Left colon (tissue), 2 donors: Measurements from ENCODE around the gene CD160. TPM values are rescaled to one million over a fixed set of nuclear protein-coding genes. Genes with fewer than 3 reads are reported as not detected.
"Not testable (repeated sequence)": the region's sequence is repeated elsewhere in the genome, so short reads cannot be mapped to it uniquely, and the experiment has no call there.

Experiments
- ATAC-seq: fragments of 200-7000 bp; cut with Tn5 transposase; one replicate; pipeline ENCODE4 v1.9.1; 2020; ENCODE audit warnings: mild to moderate bottlenecking, moderate library complexity
- DNase-seq, 2 donors: peaks; one replicate each; pipeline ENCODE4 v3.0.0-alpha.2; 2020
- intact Hi-C, 2 donors: fragments of 100-400 bp; cut with DNase I in 1 of 2; cut with micrococcal nuclease in 1 of 2; formaldehyde crosslinking; loops; one replicate each; pipeline versions ENCODE4 v1.11.2 to v1.14.0; 2022; cut with DNase I, micrococcal nuclease
- total RNA-seq, 2 donors: library from RNA; stranded (reverse); fragmentation: NEBNext Ultra II Directional; extraction: Animal tissue kit (Norgen Biotek cat#: 25700); gene quantifications; one replicate each; pipeline ENCODE4 v1.2.1, GENCODE V29; 2021
- donor health status: DM: no; HTN: no; CAD: no.
- donor health status: DM: yes; HTN: yes; CAD: no.

The CD160 gene
- total RNA-seq, 2 donors from 2014 or later, result 0.73 to 0.92 TPM

- DNase-seq (peak; percentile 20 to 33), ATAC-seq (peak; percentile 74)
Observed at GRCh38 chr1:145707183-145707867, 12.0 kb upstream of the CD160 start, which contains the start of gene PDZK1. Gene PDZK1, minus strand, starts transcription at chr1:145707368. Its CDS starts 19,347 bp downstream, at chr1:145688021.

GRCh38 chr1:145708063-145708462, 11.2 kb upstream of the CD160 start:
- ATAC-seq, result no peak
- intact Hi-C loops, result no loop called here
- no peak for DNase-seq

More at GRCh38 chr1:145707183-145707867, 12.0 kb upstream of the CD160 start, which contains the start of gene PDZK1:
- intact Hi-C loops, result no loop called here

- DNase-seq, result no peak
- ATAC-seq, result no peak
- intact Hi-C loops, result no loop called here
Observed at GRCh38 chr1:145710291-145711027, 8.8 kb upstream of the CD160 start.

GRCh38 chr1:145711213-145711651, 8.1 kb upstream of the CD160 start:
- intact Hi-C loops, result no loop called here
- peak; percentile 88 for ATAC-seq
- peak; percentile 35 to 67 for DNase-seq

GRCh38 chr1:145714524-145715111, 4.7 kb upstream of the CD160 start:
- ATAC-seq, result peak; percentile 52
- DNase-seq, result no peak
- intact Hi-C loops, result no loop called here

GRCh38 chr1:145716641-145717345, 2.5 kb upstream of the CD160 start:
- DNase-seq (no peak), ATAC-seq (no peak)
- intact Hi-C loops, result no loop called here

- ATAC-seq (peak; percentile 60), DNase-seq (peak in 1 of 2 donors; percentile 20)
- intact Hi-C loops, result no loop called here
Observed at GRCh38 chr1:145717833-145718232, 1.5 kb upstream of the CD160 start.

- intact Hi-C loops, ATAC-seq, DNase-seq: not testable (repeated sequence)
Observed at GRCh38 chr1:145718465-145718864, 834 bp upstream of the CD160 start.

GRCh38 chr1:145720556-145720877, 1.2 kb downstream of the CD160 start:
- ATAC-seq, result no peak
- no peak for DNase-seq
- intact Hi-C loops, result no loop called here

- ATAC-seq (peak; percentile 88), DNase-seq (peak; percentile 33 to 70)
- intact Hi-C loops, result no loop called here
Observed at GRCh38 chr1:145720878-145721671, 1.8 kb downstream of the CD160 start.

- intact Hi-C loops, ATAC-seq, DNase-seq: not testable (repeated sequence)
Observed at GRCh38 chr1:145726193-145726592, 6.9 kb downstream of the CD160 start.

GRCh38 chr1:145729196-145729595, 9.9 kb downstream of the CD160 start:
- intact Hi-C loops, result no loop called here
- no peak for ATAC-seq

GRCh38 chr1:145729666-145730436, 10.6 kb downstream of the CD160 start:
- intact Hi-C loops, result no loop called here
- peak; percentile 47 for ATAC-seq
- DNase-seq, result no peak

More at GRCh38 chr1:145729196-145729595, 9.9 kb downstream of the CD160 start:
- no peak for DNase-seq

GRCh38 chr1:145730467-145730866, 11.2 kb downstream of the CD160 start:
- intact Hi-C loops, result no loop called here
- no peak for ATAC-seq
- no peak for DNase-seq

- intact Hi-C loops, result no loop called here
- DNase-seq (no peak), ATAC-seq (no peak)
Observed at GRCh38 chr1:145730900-145731299, 11.6 kb downstream of the CD160 start.

GRCh38 chr1:145736191-145736590, 16.9 kb downstream of the CD160 start:
- ATAC-seq (no peak), DNase-seq (no peak)
- intact Hi-C loops, result no loop called here

GRCh38 chr1:145740269-145740668, 21.0 kb downstream of the CD160 start:
- intact Hi-C loops, result no loop called here
- ATAC-seq, result peak; percentile 81
- DNase-seq, result no peak
